GM18519 (cell line): ENCODE results near the gene LRRIQ1.
A peak's percentile ranks its signal among the peaks of the same experiment; 100 is the strongest.
"Not testable (repeated sequence)": the region's sequence is repeated elsewhere in the genome, so short reads cannot be mapped to it uniquely, and the experiment has no call there.

Experiments
- ATAC-seq: cut with Tn5 transposase; IDR thresholded peaks from one replicate; pipeline ENCODE4 v1.9.1; 2021; ENCODE audit warnings: mild to moderate bottlenecking, moderate library complexity; ENCODE audit not compliant: unreplicated experiment, low FRiP score

LRRIQ1 gene

GRCh38 chr12:85036234-85036707, at the start of gene LRRIQ1, which contains the start of gene TSPAN19:
Gene LRRIQ1 (plus strand): TSS chr12:85036351. CDS start chr12:85038177, 1,826 bp downstream.
Gene TSPAN19 (minus strand): TSS chr12:85036277. CDS start chr12:85029946, 6,331 bp downstream.
- peak; percentile 99 for ATAC-seq

GRCh38 chr12:84986586-84986985, 49.6 kb upstream of the LRRIQ1 start:
- ATAC-seq: no peak

- no peak for ATAC-seq
Measured at GRCh38 chr12:84994426-84994825, 41.7 kb upstream of the LRRIQ1 start.

GRCh38 chr12:84995641-84996040, 40.5 kb upstream of the LRRIQ1 start:
- no peak for ATAC-seq

GRCh38 chr12:84996759-84997158, 39.4 kb upstream of the LRRIQ1 start:
- ATAC-seq: no peak

GRCh38 chr12:84998341-84998740, 37.8 kb upstream of the LRRIQ1 start:
- ATAC-seq: no peak

- ATAC-seq: no peak
Measured at GRCh38 chr12:85000729-85001128, 35.4 kb upstream of the LRRIQ1 start.

GRCh38 chr12:85002778-85003296, 33.3 kb upstream of the LRRIQ1 start:
- ATAC-seq: no peak

- ATAC-seq: no peak
Measured at GRCh38 chr12:85004204-85004603, 31.9 kb upstream of the LRRIQ1 start.

- not testable (repeated sequence) for ATAC-seq
Measured at GRCh38 chr12:85005047-85005446, 31.1 kb upstream of the LRRIQ1 start.

- no peak for ATAC-seq
Measured at GRCh38 chr12:85005615-85006014, 30.5 kb upstream of the LRRIQ1 start.

- ATAC-seq: no peak
Measured at GRCh38 chr12:85006206-85006605, 29.9 kb upstream of the LRRIQ1 start.

- no peak for ATAC-seq
Measured at GRCh38 chr12:85007836-85008235, 28.3 kb upstream of the LRRIQ1 start.

- no peak for ATAC-seq
Measured at GRCh38 chr12:85016413-85016812, 19.7 kb upstream of the LRRIQ1 start.

GRCh38 chr12:85017133-85017532, 19.0 kb upstream of the LRRIQ1 start:
- ATAC-seq: no peak

- no peak for ATAC-seq
Measured at GRCh38 chr12:85017618-85018017, 18.5 kb upstream of the LRRIQ1 start.

- ATAC-seq: no peak
Measured at GRCh38 chr12:85018098-85018497, 18.1 kb upstream of the LRRIQ1 start.

GRCh38 chr12:85029456-85029855, 6.7 kb upstream of the LRRIQ1 start:
- peak; percentile 41 for ATAC-seq

- no peak for ATAC-seq
Measured at GRCh38 chr12:85036733-85037132, 582 bp downstream of the LRRIQ1 start.

GRCh38 chr12:85041395-85041794, 5.2 kb downstream of the LRRIQ1 start:
- ATAC-seq: no peak

GRCh38 chr12:85043829-85044228, 7.7 kb downstream of the LRRIQ1 start:
- ATAC-seq: no peak

- peak; percentile 94 for ATAC-seq
Measured at GRCh38 chr12:85057370-85057963, 21.3 kb downstream of the LRRIQ1 start.
